ENCODE data around the gene SBF2. TPM values are rescaled to one million over a fixed set of nuclear protein-coding genes. Genes with fewer than 3 reads are reported as not detected.

Gene SBF2
- total RNA-seq, 1 experiment from 2014 or later = 30.2 TPM

GRCh38 chr11:9858218-9858617 lies 435.8 kb downstream of the SBF2 start:
- H2BK5ac ChIP-seq (ENCODE audit: insufficient read length, low read length) = no peak overlapping the region
- no peak overlapping the region for H4K5ac ChIP-seq (ENCODE audit: insufficient read length, low read depth, low read length)
- H4K91ac ChIP-seq (ENCODE audit: insufficient read length, low read depth, low read length) = no peak overlapping the region
- H3K4me1 ChIP-seq (ENCODE audit: insufficient read depth, low read length) = peaks cover 10% of the 10 kb centered on the region
- TF ChIP-seq CTCF (conservative IDR thresholded peaks at IDR 0.05) = no peak
- H2BK120ac ChIP-seq (ENCODE audit: low read depth, low read length, poor library complexity, severe bottlenecking) = no peak overlapping the region
- H2BK15ac ChIP-seq (ENCODE audit: low read depth, low read length) = no peak overlapping the region
- no peak overlapping the region for H3K56ac ChIP-seq (ENCODE audit: insufficient read length, low read depth, low read length)
- no peak overlapping the region for H4K8ac ChIP-seq (replicated peaks; ENCODE audit: insufficient read length, low read depth, low read length)
- no peak overlapping the region for H3K27ac ChIP-seq (ENCODE audit: insufficient read length, low read depth, low read length)
- H3K14ac ChIP-seq (ENCODE audit: insufficient read depth, low read length) = no peak overlapping the region
- H3K4ac ChIP-seq (ENCODE audit: low read depth, low read length) = no peak overlapping the region
- no peak overlapping the region for H3K4me2 ChIP-seq (ENCODE audit: insufficient read depth, insufficient read length, low read length)
- no peaks in the 10 kb centered on the region for H4K20me1 ChIP-seq (ENCODE audit: control insufficient read depth, insufficient read depth, insufficient read length)
- WGBS (ENCODE audit: extremely low coverage, insufficient read length, low lambda C conversion rate) = no CpG with 5 or more reads among the region's 4 CpGs
- H2BK12ac ChIP-seq (ENCODE audit: insufficient read length, low read depth, low read length) = no peak overlapping the region
- H3K9me3 ChIP-seq (ENCODE audit: control insufficient read depth, low read depth, low read length) = no peaks in the 10 kb centered on the region
- no peaks in the 10 kb centered on the region for H3K79me1 ChIP-seq (ENCODE audit: insufficient read depth, low read depth, low read length, poor library complexity, severe bottlenecking)
- Mint-ChIP-seq H3K4me1 (peaks cover 30 to 34% of the 10 kb centered on the region in 2 experiments), H3K36me3 (ENCODE audit: insufficient read depth in 1 of 3, low read depth in 3 of 3) (no peaks in the 10 kb centered on the region), H3K27me3 (ENCODE audit: low read depth) (no peaks in the 10 kb centered on the region), H3K27ac (peak overlapping the region; percentile 1 to 82 (median 47); a peak in 3 of 7 replicates), H3K4me3 (no peak overlapping the region), H3K9me3 (no peaks in the 10 kb centered on the region)
- H3K27me3 ChIP-seq (ENCODE audit: insufficient read depth, low read length) = no peaks in the 10 kb centered on the region
- H3K23ac ChIP-seq (ENCODE audit: insufficient read length, low read depth, low read length) = no peak overlapping the region
- H3T11ph ChIP-seq (ENCODE audit: low read length) = no peak overlapping the region
- DNase-seq = no peak
- no peak overlapping the region for H2AFZ ChIP-seq (ENCODE audit: low read length)
- H3K18ac ChIP-seq (ENCODE audit: insufficient read length, low read depth, low read length) = no peak overlapping the region
- no peaks in the 10 kb centered on the region for H3K79me2 ChIP-seq (ENCODE audit: insufficient read depth, low read length)
- H3K9ac ChIP-seq (ENCODE audit: extremely low read depth, insufficient read length, low read length) = no peak overlapping the region
- no peak overlapping the region for H2AK5ac ChIP-seq (ENCODE audit: insufficient read length, low read length)
- no peaks in the 10 kb centered on the region for H3K23me2 ChIP-seq (ENCODE audit: insufficient read length, low read depth, low read length, poor library complexity, severe bottlenecking)
- H2BK20ac ChIP-seq (ENCODE audit: low read depth, low read length, poor library complexity, severe bottlenecking) = no peak overlapping the region

Data from H9 (cell line).